Activated CD8-positive, alpha-beta memory T cell treated with anti-CD3 and anti-CD28 coated beads, Interleukin-2, amount 50 U/mL, for 1 hour (primary cell): ENCODE results near the gene OSBPL1A.

Experiments used
- DNase-seq: peaks from one replicate; pipeline ENCODE4 v3.0.0-alpha.2; 2020; ENCODE audit errors: extremely low read depth

Gene OSBPL1A

DNA sequence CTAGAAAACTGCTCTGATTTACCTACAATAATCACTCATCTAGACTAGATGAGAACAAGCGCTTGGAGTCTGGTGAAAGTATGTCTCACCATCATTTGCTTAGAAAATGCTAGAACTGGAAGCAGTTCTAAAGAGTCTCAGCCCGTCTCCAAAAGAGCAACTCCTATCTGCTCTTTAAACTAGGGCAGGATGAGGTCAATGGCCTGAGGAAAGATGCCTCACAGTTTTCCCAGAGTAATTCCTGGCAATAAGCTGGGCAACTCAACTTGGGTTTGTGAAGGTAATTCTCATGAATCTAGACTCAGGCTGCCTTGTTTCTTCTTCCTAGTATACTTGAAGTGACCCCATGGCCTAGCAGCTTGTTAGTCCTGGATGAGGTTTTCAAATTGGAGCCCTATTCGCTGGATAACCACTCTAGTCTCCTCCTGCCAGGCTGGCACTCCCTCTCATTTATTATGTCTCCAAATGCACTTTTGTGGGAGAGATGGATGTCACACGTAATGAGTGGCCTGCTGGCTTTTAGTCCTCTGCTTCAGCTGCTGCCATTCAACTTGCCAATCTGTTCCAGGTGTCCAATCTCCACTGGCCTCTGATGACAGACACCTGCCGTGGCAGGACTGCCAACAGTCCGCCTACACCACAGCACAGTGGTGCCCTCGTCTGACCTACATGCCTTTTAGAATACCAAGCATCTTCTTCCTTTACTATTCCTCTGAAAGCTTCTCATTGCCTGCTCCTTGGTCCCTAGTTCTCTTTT is 177.9 kb downstream of the OSBPL1A start:
- DNase-seq, result no peak

DNA sequence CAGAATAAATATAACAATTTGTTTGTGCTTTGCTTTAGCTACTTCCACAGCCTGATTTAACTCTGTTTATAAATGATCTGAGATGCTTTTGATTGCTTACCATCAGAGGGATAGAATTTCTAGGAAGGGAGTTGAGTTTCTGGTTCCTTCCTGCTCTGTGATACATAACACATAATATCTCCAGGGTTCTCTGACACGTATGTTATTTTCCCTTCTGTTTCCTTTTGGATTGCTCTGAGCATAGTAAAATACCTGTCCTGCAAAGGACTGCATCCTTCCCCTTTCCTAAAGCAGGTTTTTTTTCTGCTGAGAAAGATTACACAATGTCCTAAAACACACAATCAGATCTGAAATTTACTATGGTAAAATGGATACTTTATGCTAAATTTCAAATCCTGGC is 182.7 kb downstream of the OSBPL1A start:
- no peak for DNase-seq

DNA sequence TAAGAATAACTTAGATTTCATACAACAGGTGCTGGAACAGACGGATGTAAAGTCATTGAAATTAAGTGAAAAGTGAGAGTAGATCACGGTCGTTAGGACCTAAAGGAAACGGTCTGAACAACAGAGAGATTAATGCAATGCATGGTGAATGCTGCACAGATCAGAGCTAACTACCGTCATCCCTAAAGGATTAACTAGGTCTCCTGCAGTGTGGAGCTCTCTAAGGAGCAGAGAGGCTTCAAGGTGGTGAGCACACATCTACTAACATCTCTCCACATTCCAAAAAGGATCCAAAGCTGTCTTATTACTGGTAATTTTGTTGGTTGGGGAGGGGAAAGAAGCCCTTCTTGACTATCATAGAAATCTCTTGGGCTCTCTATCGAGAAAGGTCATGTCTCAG is 183.5 kb downstream of the OSBPL1A start:
- no peak for DNase-seq

DNA sequence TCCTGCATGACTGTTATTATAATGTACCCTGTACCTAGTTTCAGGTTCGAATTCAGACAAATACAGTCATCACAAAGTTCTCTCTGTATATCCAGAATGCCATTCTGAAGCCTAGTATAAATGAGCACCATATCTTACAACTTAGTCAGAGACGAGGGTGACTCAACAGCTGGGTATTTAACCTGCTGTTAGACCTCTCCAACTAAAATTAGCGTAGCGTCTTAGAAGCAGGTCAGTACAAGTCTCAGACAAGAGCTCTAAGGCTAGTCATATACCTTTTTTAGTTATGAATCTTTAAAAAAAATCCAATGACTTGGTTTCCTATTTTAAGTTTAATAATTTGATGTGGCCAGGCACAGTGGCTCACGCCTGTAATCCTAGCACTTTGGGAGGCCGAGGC is 184.7 kb downstream of the OSBPL1A start:
- no peak for DNase-seq

DNA sequence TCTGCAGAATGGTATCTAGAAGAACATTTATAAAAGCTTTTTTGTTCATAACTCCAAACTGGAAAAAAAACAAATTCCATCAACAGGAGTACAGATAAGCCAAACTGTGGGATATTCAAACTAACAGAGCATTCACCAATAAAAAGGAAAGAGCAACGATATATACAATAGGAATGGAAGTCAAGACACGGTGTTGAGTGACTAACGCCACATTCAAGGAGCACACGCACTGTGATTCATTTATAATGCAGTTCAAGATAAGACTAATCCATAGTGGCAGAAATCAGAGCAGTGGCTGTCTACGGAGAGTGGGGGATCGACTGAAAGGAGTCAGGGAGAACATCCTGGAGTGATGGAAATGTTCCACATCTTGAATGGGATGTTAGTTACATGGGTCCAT is 188.1 kb downstream of the OSBPL1A start:
- DNase-seq, result no peak

DNA sequence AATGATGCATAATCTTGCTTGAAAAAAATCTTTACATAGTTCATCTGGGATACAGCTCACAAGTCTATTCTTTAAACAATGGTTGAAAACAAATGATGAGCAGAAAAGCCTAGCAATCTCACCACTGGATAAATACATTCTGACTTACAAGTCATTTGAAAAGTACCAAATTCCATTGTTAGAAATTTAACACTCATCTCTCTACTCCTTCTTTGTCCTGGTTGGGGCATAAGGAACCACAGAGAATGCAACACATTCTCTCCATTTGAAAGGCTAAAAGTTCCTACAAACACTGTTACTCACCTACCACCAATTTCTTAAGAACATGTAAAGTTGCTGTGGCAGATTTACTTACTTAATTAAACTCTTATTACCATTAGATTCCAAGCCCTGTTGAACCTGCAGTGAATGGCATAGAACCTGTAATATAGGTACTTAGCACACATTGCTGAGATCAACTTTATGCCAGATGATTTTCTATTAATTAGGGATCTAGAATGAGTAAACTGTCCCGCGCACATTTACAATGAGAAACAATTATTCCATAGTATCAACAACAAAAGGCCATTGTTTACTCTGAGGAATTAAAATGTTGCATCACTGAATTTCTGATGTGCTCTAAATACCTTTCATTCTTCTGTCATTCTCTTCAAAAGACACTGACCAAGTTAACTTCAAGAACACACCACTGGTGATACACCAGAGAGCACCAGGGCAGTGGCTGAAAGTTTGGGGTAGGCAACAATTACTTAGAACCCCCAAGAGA is 189.2 kb downstream of the OSBPL1A start:
- no peak for DNase-seq

DNA sequence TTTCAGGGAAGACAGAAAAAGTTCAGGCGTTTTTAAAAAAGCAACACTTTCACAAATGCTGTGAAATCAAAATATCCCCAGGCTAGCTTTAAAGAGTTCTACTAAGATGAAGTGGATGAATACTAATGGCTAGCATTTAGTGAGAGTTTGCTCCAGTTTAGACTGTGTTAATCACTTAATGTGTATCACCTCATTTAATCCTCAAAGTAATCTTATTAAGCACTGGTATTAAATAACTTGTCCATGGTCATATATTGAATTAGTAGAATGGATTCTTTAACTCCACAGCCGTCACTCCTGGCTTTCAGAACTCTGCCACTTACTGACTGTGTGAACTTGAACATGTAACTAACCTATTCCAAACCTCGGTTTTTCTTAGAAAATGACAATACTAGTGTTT is 192.7 kb downstream of the OSBPL1A start:
- DNase-seq, result no peak

DNA sequence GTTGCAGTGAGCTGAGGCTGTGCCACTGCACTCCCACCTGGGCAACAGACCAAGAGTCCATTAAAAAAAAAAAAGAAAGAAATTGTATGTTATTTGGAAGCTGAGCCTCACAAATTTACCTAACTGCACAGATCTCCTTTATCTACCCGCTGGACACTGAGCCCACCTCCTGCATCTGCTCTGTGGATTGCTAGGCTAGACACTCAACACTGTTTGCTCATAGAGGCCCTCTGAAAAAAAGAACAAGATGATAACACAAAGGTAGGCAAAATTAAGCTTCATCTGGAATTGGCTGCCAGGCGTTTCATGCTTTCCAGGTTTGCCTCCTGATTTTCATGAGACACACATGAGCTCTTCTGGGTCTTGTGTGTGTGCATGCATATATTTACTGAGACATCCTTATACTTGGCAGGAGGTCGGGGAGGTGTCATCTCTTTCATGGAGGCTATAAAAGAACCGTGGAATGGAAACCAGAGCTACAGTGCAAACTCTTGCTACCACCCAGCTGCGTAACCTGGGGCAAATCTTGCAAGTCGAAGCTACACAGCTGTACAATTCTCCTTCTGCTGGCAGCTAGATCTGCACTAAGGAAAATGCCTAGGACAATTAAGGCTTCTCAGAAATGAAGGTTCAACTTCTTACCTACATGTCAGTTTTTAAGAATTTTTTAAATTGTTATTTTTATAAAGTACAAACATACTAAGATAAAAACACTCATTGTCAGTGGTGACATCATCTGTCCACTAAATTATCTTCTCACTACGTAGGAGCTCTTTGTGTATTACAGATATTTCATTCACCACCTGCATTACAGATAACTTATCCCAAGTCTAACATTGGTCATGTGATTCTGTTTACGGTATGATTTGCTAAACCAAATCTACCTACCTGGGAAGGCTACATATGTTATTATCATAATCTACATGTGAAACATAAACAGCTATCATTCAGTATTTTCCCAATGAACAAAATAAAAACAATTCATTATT is 195.6 kb downstream of the OSBPL1A start:
- no peak for DNase-seq

DNA sequence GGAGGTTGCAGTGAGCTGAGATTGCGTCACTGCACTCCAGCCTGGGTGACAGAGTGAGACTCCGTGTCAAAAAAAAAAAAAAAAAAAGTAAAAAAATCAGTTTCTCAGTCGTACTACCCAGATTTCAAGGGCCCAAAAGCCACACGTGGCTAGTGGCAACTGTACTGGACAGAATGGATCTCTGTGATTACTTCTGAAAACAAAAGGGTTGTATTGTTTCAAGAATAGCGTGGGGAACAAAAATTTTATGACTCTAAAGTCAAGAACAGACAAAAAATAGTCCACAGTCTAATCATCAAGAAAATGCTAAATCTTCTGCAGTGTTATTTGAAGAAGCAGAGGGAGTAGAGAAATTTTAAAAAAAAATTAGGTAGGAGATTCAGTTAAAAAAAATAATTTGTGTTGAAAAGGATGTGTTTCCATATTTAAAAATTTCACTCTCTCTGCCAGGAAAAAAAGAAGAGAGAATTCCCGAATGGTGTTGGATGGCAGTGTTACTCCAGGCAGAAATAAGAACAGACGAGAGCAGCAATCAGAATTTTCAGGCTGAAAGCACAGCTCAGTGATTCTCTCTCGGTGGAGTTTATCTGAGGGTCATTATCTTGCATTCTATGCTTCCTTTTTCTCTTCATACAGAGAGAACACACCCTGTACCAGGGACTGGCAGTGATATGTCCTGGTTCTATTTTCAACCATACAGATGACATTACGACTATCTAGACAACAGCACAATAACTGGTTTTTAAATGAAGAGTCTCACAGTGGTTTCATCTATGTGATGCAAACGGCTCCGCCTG is 196.9 kb downstream of the OSBPL1A start:
- no peak for DNase-seq

DNA sequence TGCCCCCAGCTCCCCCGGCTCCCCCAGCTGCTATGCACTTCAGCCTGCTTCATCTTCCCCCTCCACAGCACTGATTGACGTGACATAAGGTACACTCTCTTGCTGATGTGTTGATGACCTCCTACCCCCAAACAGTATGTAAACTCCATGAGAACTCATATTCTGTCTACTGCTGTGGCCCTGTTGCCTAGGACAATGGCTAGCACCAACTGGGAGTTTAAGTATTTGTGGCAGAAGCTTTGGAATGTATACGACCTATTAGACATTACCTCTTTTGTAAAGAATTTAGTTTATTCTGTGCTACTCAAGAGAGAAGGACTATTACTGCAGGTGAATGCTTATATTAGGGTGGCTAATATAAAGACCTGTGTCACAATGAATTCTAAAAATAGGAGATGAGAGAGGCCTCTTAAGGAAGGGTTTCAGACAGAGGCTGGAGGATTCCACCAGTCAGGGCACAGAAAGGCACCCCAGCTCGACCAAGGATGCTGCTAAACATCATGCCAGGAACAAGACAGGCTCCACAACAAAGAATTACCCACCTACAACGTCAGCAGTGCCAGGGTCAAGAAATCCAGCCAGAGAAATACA is 198.2 kb downstream of the OSBPL1A start:
- no peak for DNase-seq

DNA sequence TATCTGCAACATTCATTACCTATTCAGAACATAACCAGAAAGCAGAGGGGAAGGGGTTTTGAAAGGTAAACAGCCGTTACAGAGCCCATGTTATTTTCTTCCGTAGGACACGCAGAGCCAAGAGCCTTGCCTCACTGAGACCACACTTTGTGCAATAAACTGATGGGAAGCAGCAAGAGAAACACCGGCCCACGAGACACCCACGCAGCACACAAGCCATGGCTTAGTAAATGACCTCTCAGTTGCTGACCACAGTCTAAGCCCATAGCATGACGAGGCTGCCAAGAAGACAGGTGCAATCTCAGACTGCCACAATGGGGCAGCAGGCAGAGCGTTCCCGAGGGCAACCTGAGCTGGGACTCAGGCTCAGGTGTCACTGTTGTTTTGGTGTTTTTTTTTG is 199.2 kb downstream of the OSBPL1A start:
- no peak for DNase-seq

DNA sequence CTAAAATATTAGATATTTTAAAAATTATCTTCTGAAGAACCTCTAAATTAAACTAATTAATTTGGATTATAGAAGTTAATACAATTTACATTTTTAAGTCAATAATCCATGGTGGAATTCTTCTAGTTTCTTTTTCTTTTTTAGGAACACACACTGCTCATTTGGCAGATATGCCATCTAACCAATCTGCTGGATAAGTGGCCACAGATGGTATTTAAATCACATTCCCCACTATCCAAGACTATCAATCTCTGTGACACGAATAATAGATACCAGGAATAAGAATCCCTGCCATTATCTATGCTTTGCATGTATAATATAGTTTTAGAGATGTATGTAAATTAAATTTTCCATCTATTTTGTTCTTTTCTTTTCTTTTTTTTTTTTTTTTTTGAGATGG is 200.2 kb downstream of the OSBPL1A start:
- DNase-seq, result no peak

DNA sequence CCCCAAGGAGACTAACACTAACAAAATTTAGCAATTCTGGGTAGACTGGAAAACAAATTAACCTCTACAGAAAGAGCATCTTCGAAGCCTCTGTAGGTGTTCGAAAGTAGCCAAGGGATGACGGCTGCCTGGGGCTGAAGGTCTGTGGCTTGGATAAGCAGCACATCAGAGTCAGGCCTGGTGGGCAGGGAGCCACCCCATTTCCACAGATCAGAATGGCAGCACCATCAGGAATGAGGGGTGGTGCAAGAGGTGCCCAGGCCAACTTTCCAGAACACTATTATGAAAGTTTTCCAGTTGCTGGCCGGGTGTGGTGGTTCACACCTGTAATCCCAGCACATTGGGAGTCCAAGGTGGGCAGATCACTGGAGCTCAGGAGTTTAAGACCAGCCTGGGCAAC is 200.9 kb downstream of the OSBPL1A start:
- no peak for DNase-seq

DNA sequence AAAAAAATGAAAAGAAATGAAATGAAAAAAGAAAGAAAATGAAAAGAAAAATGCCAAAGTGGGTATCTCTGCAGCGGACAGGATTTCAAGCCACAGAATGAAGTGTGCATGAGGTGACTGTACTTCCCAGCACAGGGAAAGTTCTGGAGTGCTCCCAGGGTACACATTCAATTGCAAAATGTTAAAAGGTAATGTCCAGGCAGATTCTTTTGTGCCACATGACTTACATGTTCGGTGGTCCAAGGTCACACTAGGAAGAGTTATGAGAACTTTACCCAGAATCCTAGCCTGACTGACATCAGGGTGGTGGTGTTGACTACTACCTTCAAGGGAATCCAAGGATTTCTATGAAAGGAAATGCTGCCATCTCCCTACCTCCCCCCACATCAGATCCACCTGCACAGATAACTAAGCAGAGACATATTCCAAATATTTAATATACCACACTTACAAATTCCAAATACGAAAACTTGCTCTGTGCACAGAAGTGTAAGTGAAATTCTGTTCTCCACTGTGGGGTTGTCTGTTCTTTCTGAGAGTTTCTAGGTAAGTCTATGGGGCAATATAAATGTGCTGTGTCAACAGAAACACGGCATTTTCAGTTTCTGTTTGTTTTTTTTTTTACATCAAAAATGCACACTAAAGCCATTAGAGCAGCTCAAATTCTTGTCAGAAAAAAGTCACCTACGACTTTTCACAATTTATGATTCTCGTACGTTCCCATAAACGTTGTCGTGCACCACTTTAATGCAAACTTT is 202.1 kb downstream of the OSBPL1A start:
- DNase-seq, result no peak

DNA sequence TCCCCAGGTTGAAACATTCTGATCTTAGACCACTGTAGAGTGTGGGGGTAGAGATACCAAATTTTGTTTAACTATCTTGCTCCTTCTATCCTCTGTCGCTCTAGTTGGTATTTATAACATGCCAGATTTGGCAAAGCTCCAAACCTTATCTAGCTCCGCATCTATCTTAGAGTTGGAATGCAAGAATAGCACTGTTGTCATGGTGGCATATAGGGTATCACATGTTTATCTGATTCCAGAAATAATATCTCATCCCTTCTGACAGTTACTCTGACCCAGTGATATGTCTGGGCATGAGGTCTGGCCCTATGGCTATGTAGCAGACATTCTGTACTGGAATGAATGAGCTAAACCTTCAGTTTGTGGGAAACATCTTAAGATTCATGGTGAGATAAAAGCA is 207.0 kb downstream of the OSBPL1A start:
- DNase-seq, result no peak

DNA sequence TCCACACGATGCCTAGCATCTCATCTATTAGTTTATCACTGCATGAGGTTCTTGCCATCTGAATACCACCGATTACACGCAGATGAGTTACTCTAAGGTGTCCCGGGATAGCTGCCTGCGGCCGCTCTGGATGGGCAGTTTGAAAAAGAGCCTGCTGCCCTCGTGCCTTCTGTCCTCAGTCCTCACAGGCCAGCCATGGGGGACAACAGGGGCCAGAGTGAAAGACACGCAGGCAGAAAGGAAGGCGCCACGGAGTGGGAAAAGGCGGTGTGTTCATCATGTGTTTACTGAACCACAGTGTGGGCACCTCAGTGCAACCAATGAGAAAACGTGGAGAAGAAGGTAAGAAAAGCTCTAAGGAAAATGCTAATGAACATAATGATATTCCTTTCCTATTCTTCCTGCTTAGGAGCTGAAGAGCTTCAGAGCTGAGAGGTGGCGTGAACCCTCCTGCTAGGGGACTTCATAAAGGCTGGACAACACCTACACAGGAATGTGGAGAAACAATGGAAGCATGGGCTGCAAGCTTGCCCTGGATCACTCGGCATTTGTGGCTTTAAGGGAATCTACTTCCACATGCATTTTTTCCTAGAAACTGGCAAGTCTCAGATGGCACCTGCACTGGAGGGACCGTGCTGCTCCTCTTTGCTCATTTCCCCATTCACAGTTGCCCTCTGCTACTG is 207.8 kb downstream of the OSBPL1A start:
- DNase-seq, result no peak

DNA sequence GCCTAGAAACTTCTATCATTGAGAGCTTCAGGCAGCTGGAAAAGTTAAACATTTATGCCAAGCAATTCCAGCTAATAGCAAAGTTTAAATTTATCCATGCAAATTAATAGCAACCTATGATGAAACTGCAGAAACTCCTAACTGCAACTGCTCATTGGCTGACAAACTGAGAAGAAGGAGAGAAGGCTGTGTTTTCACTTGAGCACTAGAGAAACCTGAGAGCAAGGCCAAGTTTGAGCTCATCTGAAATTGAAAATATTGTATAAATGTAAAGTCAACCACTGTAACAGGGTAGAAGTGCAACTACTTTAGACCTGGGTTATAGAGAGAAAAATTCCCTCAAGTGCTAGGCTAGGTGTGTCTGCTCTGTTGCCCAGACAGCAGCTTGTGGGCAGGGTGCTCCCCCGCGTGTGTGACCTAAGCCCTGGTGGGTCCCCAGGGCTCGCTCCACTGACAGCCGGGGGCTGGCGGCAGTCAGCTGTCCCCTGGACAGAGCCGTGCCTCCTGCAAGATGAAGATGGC is 208.6 kb downstream of the OSBPL1A start:
- no peak for DNase-seq

DNA sequence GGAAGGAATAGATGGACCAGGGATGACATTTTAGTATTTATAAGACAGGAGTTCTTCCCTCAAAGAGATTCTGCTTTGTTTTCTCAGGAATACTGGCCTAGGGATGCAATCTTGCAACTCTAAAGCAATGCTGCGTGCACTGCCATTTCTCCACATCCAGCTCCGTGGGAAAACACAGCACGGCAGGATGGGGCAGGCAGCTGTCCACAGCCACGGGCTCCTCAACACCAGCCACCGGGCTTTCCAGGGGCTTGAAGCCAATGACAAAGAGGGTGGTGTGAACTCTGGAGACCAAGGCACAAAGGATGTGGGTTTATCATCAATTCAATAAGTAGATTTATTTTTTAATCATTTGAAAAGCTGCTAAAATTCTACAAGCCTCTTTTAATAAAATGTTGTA is 209.5 kb downstream of the OSBPL1A start:
- DNase-seq, result no peak

DNA sequence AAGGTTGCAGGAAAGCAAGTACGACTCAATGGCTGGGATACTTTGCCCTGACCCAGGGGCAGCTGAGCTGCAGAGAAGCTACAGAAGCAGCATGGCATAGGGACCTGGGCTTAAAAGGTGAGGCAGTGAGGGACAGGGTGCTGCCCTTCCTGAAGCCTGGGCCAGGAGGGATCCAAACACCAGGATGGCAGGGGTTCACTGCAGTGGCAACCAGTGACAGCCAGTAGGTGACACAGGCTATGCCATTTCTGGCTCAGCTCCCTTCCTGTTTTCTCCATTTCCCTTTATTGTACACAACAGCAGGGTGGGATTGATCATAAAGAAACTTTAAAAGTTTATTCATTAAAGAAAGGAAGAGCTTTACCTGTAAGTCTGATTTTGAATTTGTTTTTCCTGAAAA is 209.9 kb downstream of the OSBPL1A start:
- no peak for DNase-seq
